Subcutaneous abdominal adipose tissue (tissue), 5 donors: Measurements from ENCODE around the gene HSFX1.
"Not testable (repeated sequence)": the region's sequence is repeated elsewhere in the genome, so short reads cannot be mapped to it uniquely, and the experiment has no call there.

Source experiments
- H3K27ac ChIP-seq: one replicate; pipeline ENCODE4 v1.7.0; 2013; ENCODE audit warnings: low read depth, mild to moderate bottlenecking, inconsistent platforms, low read length, moderate library complexity
- H3K27me3 ChIP-seq, 5 donors: one replicate each; pipeline ENCODE4 v1.7.0; 2013; ENCODE audit warnings: low read length in 5 of 5, inconsistent platforms in 1 of 5; ENCODE audit not compliant: control insufficient read depth in 5 of 5, insufficient read depth in 4 of 5
- H3K36me3 ChIP-seq, 5 donors: one replicate each; pipeline ENCODE4 v1.7.0; 2013; ENCODE audit warnings: low read length in 5 of 5; ENCODE audit not compliant: control insufficient read depth in 5 of 5, insufficient read depth in 5 of 5
- H3K4me1 ChIP-seq, 5 donors: one replicate each; pipeline ENCODE4 v1.7.0; 2013; ENCODE audit warnings: low read length in 5 of 5, mild to moderate bottlenecking in 3 of 5, moderate library complexity in 1 of 5; ENCODE audit not compliant: control insufficient read depth in 5 of 5, insufficient read depth in 5 of 5
- H3K4me3 ChIP-seq, 5 donors: one replicate each; pipeline ENCODE4 v1.7.0; 2013; ENCODE audit warnings: low read length in 5 of 5, low read depth in 1 of 5
- H3K9ac ChIP-seq, 5 donors: one replicate each; pipeline ENCODE4 v1.7.0; 2013; ENCODE audit warnings: low read length in 5 of 5, mild to moderate bottlenecking in 4 of 5, moderate library complexity in 3 of 5
- H3K9me3 ChIP-seq, 5 donors: one replicate each; pipeline ENCODE4 v1.7.0; 2013; ENCODE audit warnings: low read length in 5 of 5; ENCODE audit not compliant: control insufficient read depth in 5 of 5
- donor health status: healthy.
- donor health status: healthy.
- donor health status: healthy.
- donor health status: healthy.
- donor health status: healthy.

The HSFX1 gene

DNA sequence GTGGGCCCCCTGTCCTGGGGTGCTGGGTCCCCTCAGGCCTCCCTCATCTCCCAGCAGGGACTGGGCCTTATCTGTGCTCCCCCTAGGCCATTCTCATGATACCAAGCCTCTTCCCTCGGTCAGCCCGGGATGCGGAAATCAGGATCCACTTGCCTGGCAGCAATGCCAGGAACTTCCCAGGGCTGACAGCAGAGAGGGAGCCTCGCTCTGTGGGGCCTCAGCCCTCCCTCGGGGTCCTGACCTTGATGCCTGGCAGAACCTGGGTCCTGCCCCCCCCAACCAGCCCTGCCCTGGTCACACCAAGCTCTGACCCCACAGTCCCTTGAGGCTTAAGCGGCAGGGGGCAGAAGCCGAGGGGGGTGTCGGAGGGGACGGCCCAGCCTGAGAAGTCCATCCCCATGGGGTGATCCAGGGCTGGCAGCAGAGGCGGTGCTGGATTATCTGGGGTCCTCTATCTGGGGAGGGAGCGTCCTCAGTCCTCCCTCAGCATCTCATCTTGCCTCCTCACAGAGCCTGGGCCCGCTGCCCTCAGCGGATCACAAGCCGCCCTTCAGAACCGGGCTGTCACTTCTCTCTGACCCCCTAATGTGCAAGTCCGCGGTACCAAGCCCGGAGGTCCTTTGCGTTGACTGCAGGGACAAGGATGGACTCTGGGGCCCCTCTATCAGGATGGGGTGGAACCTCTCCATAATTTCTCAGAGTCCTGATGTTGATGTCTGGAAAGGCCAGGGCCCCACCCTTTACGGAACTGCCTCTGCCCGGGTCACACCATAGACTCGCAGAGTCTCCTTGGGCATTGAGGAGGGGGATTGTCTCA, 11.8 kb upstream of the HSFX1 start:
- not testable (repeated sequence) for H3K27ac ChIP-seq, H3K9ac ChIP-seq, H3K4me3 ChIP-seq, H3K36me3 ChIP-seq, H3K9me3 ChIP-seq, H3K4me1 ChIP-seq
- peaks cover 0 to 16% (median 2%) of the 10 kb centered on the region in 5 donors for H3K27me3 ChIP-seq

DNA sequence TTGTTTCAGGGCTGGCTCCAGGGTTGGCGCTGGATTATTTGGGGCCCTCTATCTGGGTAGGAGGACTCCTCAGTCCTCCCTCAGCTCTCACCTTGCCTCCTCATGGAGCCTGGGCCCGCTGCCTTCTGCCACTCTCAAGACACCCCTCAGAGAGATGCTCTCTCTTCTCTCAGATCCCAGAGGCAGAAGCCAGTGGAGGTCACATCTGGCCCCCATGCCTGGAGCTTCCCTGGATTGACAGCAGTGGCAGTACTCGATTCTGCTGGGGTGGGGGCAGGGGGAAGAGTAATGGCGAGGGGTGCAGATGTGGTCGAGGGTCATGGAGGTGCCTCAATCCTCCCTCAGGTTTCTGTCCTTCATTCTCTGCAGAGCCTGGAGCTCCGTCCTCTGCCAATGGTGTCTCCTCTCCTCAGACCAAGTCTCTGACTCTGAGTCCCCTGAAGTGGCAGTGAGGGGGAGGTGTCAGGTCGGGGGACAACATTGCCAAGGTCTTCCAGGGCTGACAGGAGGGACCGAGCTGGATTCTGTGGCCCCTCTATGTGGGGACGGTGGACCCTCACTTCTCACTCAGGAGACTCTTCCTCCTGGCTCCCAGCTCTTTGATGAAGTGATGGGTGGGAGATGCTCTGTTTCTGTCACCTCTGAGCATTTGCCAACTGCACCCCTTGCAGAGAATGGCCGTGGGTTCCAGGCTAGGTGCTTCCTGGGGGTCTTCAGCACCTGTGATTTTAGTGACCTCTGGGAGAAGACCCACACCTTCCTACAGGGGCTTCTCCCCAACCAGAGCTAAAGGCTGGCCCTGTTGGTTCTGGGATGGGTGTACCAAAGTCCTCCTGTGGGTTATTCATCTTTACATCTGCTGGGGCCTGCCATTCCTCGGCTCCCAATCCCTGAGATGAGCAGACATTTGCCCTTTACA, 10.9 kb upstream of the HSFX1 start:
- no peak overlapping the region for H3K27ac ChIP-seq
- H3K4me1 ChIP-seq: no peaks in the 10 kb centered on the region
- H3K4me3 ChIP-seq: no peak overlapping the region
- H3K9ac ChIP-seq: no peak overlapping the region
- no peaks in the 10 kb centered on the region for H3K36me3 ChIP-seq
- H3K9me3 ChIP-seq: peaks cover 0 to 2% (median 0%) of the 10 kb centered on the region in 5 donors
- peaks cover 0 to 12% (median 0%) of the 10 kb centered on the region in 5 donors for H3K27me3 ChIP-seq

DNA sequence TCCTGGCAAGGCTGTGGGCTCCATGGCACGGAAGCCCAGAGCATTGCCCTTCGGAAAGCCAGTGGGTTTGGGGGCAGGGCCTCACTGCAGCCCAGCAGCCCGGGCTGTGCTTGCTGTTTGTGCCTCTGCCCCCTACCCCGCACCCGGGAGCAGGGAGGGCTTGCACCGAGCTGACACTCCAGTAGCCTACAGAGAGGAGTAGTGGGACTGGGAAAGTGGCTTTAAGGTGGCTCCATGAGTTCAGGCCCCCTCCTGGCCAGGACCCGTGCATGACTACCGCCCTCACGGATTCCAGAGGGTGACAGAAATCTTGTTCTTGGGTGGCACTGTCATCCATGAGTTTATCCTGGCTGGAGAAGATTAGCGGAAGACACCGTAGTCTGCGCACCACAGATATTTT, 3.5 kb upstream of the HSFX1 start:
- H3K9me3 ChIP-seq, H3K4me1 ChIP-seq, H3K27me3 ChIP-seq: not testable (repeated sequence)

DNA sequence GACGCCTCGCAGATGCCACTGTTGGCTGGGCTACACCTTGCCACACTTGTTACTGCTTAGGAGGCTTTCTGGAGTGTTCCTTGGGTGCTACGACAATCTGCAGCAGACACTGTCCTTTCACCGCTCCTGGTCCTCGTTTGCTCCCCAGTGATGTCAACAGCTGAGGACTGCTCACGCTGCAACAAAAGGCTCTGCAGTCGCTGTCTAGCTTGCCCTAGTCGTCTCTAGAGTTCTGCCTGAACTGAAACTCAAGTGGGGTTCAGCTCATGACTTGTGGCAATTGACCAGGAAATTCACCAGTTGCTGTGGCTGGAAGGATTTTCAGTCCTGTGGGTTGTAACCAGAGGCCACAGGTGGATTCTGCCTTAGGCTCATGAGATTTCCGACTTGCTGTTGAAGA, 842 bp upstream of the HSFX1 start:
- not testable (repeated sequence) for H3K9me3 ChIP-seq, H3K4me1 ChIP-seq, H3K27me3 ChIP-seq, H3K4me3 ChIP-seq, H3K9ac ChIP-seq, H3K27ac ChIP-seq, H3K36me3 ChIP-seq

More for the DNA sequence above, 3.5 kb upstream of the HSFX1 start:
- not testable (repeated sequence) for H3K4me3 ChIP-seq, H3K36me3 ChIP-seq, H3K9ac ChIP-seq, H3K27ac ChIP-seq

DNA sequence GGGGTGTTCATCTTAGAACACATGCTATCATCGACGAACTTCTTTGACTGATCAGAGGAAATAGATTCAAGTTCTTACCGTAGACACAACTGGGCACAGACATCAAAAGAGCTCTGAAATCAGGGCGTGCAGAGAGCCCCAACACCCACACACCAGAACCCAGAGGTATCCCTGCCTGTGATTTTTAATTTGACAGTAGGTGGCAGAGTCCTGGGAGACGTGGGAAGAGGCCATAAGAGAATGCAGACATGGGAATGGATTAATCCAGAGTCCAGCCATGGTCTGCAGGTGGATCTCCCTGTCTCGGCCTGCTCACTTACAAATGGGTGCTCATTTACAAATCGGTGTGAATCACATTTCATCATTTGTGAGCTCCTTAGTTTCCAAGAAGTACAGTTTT, 4.1 kb downstream of the HSFX1 start:
- H3K36me3 ChIP-seq, H3K27ac ChIP-seq, H3K9me3 ChIP-seq, H3K9ac ChIP-seq, H3K27me3 ChIP-seq, H3K4me3 ChIP-seq, H3K4me1 ChIP-seq: not testable (repeated sequence)

DNA sequence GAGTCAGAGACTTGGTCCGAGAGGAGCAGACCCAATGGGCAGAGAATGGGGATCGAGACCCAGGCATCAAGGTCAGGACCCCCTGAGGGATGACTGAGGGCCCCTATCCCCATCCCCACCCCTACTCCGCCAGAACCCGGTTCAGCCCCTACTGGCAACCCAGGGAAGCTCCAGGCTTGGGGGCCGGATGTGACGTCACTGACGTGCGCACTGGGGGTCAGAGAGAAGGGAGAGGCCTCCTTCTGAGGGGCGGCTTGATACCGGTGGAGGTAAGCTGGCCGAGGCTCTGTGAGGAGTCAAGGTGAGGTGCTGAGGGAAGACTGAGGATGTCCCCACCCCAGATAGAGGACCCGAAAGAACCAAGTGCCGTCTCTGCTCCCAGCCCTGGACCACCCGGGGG, 7.9 kb downstream of the HSFX1 start, which contains the start of gene MAGEA9:
Gene MAGEA9, plus strand, starts transcription at position 204 of the 400 bp plus-strand sequence. CDS start 4,281 bp downstream, outside the sequence.
- not testable (repeated sequence) for H3K36me3 ChIP-seq, H3K9me3 ChIP-seq, H3K27me3 ChIP-seq, H3K27ac ChIP-seq, H3K4me3 ChIP-seq, H3K4me1 ChIP-seq, H3K9ac ChIP-seq

DNA sequence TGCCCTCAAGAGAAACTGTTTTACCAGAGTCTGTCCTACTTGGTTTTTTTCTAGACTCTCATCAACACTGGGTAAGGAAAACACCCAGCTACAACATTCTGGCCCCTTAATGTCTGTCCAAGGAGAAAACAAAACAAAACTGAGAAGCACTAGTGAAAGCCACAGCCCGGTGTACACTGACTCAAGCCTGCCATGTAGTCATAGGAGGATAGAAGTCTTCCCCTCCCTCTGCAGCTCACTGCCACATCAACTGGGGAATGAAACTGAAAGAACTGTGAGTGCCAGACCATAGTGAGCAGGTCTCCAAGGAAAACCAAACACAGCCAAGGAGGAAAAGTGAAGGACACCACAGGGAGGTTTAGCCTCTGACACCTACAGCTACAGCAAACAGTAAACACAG, 21.7 kb downstream of the HSFX1 start:
- not testable (repeated sequence) for H3K4me3 ChIP-seq, H3K36me3 ChIP-seq, H3K4me1 ChIP-seq, H3K27ac ChIP-seq, H3K9ac ChIP-seq, H3K27me3 ChIP-seq, H3K9me3 ChIP-seq

DNA sequence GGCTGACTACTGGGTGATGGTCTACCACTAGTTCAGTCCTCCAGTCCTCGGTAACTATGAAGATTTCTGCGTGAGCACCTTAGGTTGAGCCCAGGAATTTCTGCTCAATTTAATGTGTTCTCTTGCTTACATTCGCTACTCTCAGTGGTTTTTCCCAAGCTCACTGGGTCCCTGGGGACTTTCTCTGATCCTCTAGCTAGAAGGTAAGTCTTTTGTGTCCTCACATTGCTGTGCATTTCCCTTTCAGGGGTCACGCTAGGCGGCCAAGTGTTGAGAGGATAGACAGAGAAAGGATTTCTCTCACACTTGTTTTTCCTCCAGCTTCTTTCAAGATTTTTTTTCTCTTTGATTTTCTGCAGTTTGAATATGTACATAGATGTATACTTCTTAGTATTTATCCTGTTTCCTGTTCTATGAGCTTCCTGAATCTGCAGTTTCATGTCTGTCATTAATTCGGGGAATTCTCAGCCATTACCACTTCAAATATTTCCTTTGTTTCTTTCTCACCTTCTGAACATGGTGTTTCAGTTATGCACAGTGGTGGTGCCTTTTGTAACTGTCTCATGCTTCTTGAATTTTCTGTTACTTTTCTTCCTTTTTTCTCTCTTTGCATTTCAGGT, 25.3 kb downstream of the HSFX1 start:
- no peaks in the 10 kb centered on the region for H3K4me1 ChIP-seq
- no peak overlapping the region for H3K9ac ChIP-seq
- peaks cover 0 to 9% (median 3%) of the 10 kb centered on the region in 5 donors for H3K27me3 ChIP-seq
- H3K4me3 ChIP-seq: no peak overlapping the region
- H3K27ac ChIP-seq: no peak overlapping the region
- no peaks in the 10 kb centered on the region for H3K36me3 ChIP-seq
- peaks cover 0 to 4% (median 0%) of the 10 kb centered on the region in 5 donors for H3K9me3 ChIP-seq

DNA sequence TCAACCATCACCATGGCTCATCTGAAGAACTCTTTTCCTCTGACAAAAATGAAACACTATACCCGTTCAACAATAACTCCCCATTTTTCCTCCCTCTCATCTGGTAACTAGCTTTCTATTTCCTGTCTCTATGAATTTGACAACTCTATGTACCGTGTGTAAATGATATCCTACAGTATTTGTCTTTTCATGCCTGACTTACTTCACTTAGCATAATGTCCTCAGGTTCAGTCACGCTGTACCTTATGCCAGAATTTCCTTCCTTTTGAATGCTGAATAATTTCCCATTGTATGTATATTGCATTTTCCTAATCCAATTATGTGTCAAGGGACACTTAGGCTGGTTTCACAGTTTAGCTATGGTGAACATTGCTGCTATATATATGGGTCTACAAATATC, 26.1 kb downstream of the HSFX1 start:
- peaks cover 0 to 4% (median 0%) of the 10 kb centered on the region in 5 donors for H3K9me3 ChIP-seq
- peaks cover 0 to 10% (median 3%) of the 10 kb centered on the region in 5 donors for H3K27me3 ChIP-seq
- H3K36me3 ChIP-seq: no peaks in the 10 kb centered on the region
- no peak overlapping the region for H3K9ac ChIP-seq
- H3K4me3 ChIP-seq: no peak overlapping the region
- H3K4me1 ChIP-seq: no peaks in the 10 kb centered on the region
- no peak overlapping the region for H3K27ac ChIP-seq
